ENCODE measurements around the gene COBL.

The COBL gene

GRCh38 chr7:51146816-51147586 lies 169.6 kb downstream of the COBL start:
- no peak for DNase-seq (ENCODE audit: low read depth)
- no peak for TF ChIP-seq CTCF (IDR thresholded peaks at IDR 0.05; ENCODE audit: control insufficient read depth, insufficient read depth, low read depth, low read length, missing control alignments)
- no peak overlapping the region for H3K4me3 ChIP-seq (ENCODE audit: control insufficient read depth, low read depth, low read length)

GRCh38 chr7:51144178-51144577 lies 172.4 kb downstream of the COBL start:
- no peak for TF ChIP-seq CTCF (IDR thresholded peaks at IDR 0.05; ENCODE audit: control insufficient read depth, insufficient read depth, low read depth, low read length, missing control alignments)
- no peak for DNase-seq (ENCODE audit: low read depth)
- H3K4me3 ChIP-seq (ENCODE audit: control insufficient read depth, low read depth, low read length) = no peak overlapping the region

- no peak overlapping the region for H3K4me3 ChIP-seq (ENCODE audit: control insufficient read depth, low read depth, low read length)
- no peak for DNase-seq (ENCODE audit: low read depth)
- no peak for TF ChIP-seq CTCF (IDR thresholded peaks at IDR 0.05; ENCODE audit: control insufficient read depth, insufficient read depth, low read depth, low read length, missing control alignments)
These were observed 173.7 kb downstream of the COBL start for GRCh38 chr7:51142741-51143385.

GRCh38 chr7:51141451-51142003 lies 175.1 kb downstream of the COBL start:
- H3K4me3 ChIP-seq (ENCODE audit: control insufficient read depth, low read depth, low read length) = no peak overlapping the region
- DNase-seq (ENCODE audit: low read depth) = no peak
- peak; percentile 69 for TF ChIP-seq CTCF (IDR thresholded peaks at IDR 0.05; ENCODE audit: control insufficient read depth, insufficient read depth, low read depth, low read length, missing control alignments)

GRCh38 chr7:51140199-51141164 lies 176.1 kb downstream of the COBL start:
- DNase-seq (ENCODE audit: low read depth) = no peak
- TF ChIP-seq CTCF (IDR thresholded peaks at IDR 0.05; ENCODE audit: control insufficient read depth, insufficient read depth, low read depth, low read length, missing control alignments) = no peak

GRCh38 chr7:51139796-51140195 lies 176.8 kb downstream of the COBL start:
- no peak for DNase-seq (ENCODE audit: low read depth)
- H3K4me3 ChIP-seq (ENCODE audit: control insufficient read depth, low read depth, low read length) = no peak overlapping the region
- no peak for TF ChIP-seq CTCF (IDR thresholded peaks at IDR 0.05; ENCODE audit: control insufficient read depth, insufficient read depth, low read depth, low read length, missing control alignments)

More at GRCh38 chr7:51140199-51141164, 176.1 kb downstream of the COBL start:
- H3K4me3 ChIP-seq (ENCODE audit: control insufficient read depth, low read depth, low read length) = no peak overlapping the region
